Mesendoderm (in vitro differentiated cells): ENCODE measurements around the gene DNMBP.
"Not testable (repeated sequence)": the region's sequence is repeated elsewhere in the genome, so short reads cannot be mapped to it uniquely, and the experiment has no call there.

ENCODE experiments used
- DNase-seq: peaks from one replicate; pipeline ENCODE4 v3.0.0; 2013
- H2AK5ac ChIP-seq: 2 replicates; pipeline ENCODE4 v1.6.1; 2013; ENCODE audit warnings: low read length, inconsistent platforms
- H2BK120ac ChIP-seq: 2 replicates; pipeline ENCODE4 v1.6.1; 2013; ENCODE audit warnings: low read depth, mild to moderate bottlenecking, low read length, moderate library complexity, mixed read lengths
- H2BK15ac ChIP-seq: replicated peaks from 2 replicates; pipeline ENCODE4 v1.6.1; 2013; ENCODE audit warnings: low read depth, mild to moderate bottlenecking, moderate library complexity
- H2BK5ac ChIP-seq: 2 replicates; pipeline ENCODE4 v1.6.1; 2013; ENCODE audit warnings: low read length, inconsistent platforms
- H3K18ac ChIP-seq: 2 replicates; pipeline ENCODE4 v1.6.1; 2013; ENCODE audit warnings: mild to moderate bottlenecking, low read length, mixed read lengths
- H3K23ac ChIP-seq: one replicate; pipeline ENCODE4 v1.6.1; 2013; ENCODE audit warnings: low read length
- H3K27ac ChIP-seq: 2 replicates; pipeline ENCODE4 v1.5.1; 2013; ENCODE audit warnings: low read depth, mild to moderate bottlenecking, inconsistent platforms, low read length, moderate library complexity
- H3K27me3 ChIP-seq: 2 replicates; pipeline ENCODE4 v1.6.1; 2013; ENCODE audit warnings: low read length, control low read depth, mild to moderate bottlenecking, inconsistent platforms; ENCODE audit not compliant: insufficient read depth, poor library complexity
- H3K36me3 ChIP-seq: 2 replicates; pipeline ENCODE4 v1.6.1; 2013; ENCODE audit warnings: low read length, inconsistent platforms; ENCODE audit not compliant: control insufficient read depth, insufficient read depth
- H3K4ac ChIP-seq: one replicate; pipeline ENCODE4 v1.6.1; 2013; ENCODE audit warnings: low read depth, mild to moderate bottlenecking, low read length, moderate library complexity
- H3K4me1 ChIP-seq: 2 replicates; pipeline ENCODE4 v1.6.1; 2013; ENCODE audit warnings: low read depth, low read length, inconsistent platforms; ENCODE audit not compliant: control insufficient read depth
- H3K4me2 ChIP-seq: 2 replicates; pipeline ENCODE4 v1.6.1; 2013; ENCODE audit warnings: low read length
- H3K4me3 ChIP-seq: 2 replicates; pipeline ENCODE4 v1.5.1; 2013; ENCODE audit warnings: mild to moderate bottlenecking, low read length
- H3K56ac ChIP-seq: one replicate; pipeline ENCODE4 v1.6.1; 2013; ENCODE audit warnings: low read length
- H3K79me1 ChIP-seq: 2 replicates; pipeline ENCODE4 v1.6.1; 2013; ENCODE audit warnings: low read length, inconsistent platforms
- H3K79me2 ChIP-seq: 2 replicates; pipeline ENCODE4 v1.6.1; 2013; ENCODE audit warnings: mild to moderate bottlenecking, low read length; ENCODE audit not compliant: control insufficient read depth, insufficient read depth
- H3K9ac ChIP-seq: 2 replicates; pipeline ENCODE4 v1.6.1; 2013; ENCODE audit warnings: low read length, inconsistent platforms
- H4K5ac ChIP-seq: one replicate; pipeline ENCODE4 v1.6.1; 2013; ENCODE audit warnings: low read length
- H4K8ac ChIP-seq: one replicate; pipeline ENCODE4 v1.6.1; 2013; ENCODE audit warnings: low read depth, mild to moderate bottlenecking, control low read depth, low read length, moderate library complexity
- WGBS: extraction: QIAGEN DNeasy Blood & Tissue Kit; methylation state at CpG from one replicate; pipeline ENCODE4 v1.1.7; 2013; ENCODE audit warnings: low lambda C conversion rate, missing lambda C conversion rate; ENCODE audit not compliant: insufficient coverage; ENCODE audit errors: extremely low coverage; 5-methylcytosine and 5-hydroxymethylcytosine counted together

The DNMBP gene

DNA sequence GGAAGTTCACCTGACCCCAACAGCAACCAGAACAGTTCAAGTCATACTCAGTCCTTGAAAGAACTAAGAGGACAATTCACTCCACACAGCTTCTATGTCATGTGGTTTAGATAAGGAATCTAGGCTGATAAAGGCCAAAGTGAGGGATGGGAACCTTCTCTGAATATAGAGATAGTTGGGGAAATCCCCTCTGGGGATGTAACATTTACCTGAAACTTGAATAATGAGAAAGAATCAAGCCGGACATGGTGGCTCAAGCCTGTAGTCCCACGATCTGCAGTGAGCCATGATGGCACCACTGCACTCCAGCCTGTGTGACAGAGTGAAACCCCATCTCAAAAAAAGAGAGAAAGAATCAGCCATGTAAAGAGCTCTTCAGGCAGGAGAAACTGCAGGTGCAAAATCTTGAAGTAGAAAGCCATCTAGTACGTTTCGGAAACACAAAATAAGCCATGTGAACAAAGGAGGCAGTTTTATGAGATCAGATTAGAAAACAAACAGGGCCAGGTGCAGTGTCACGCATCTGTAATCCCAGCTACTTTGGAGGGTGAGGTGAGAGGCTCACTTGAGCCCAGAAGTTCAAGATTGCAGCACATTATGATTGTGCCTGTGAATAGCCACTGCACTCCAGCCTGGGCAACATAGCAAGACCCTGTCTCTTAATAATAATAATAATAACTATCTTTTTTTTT, 4.5 kb upstream of the DNMBP start:
- no peak overlapping the region for H2AK5ac ChIP-seq
- H3K27ac ChIP-seq = no peak overlapping the region
- peaks cover 2% of the 10 kb centered on the region for H3K79me2 ChIP-seq
- no peaks in the 10 kb centered on the region for H3K4me1 ChIP-seq
- no peak overlapping the region for H3K4ac ChIP-seq
- H2BK15ac ChIP-seq = no peak overlapping the region
- no peak overlapping the region for H3K56ac ChIP-seq
- no peak overlapping the region for H3K4me2 ChIP-seq
- no peak overlapping the region for H4K8ac ChIP-seq
- no peak overlapping the region for H3K9ac ChIP-seq
- DNase-seq = no peak
- H2BK5ac ChIP-seq = no peak overlapping the region
- peaks cover under 1% of the 10 kb centered on the region for H3K79me1 ChIP-seq
- H3K36me3 ChIP-seq = no peaks in the 10 kb centered on the region
- WGBS = no CpG with 5 or more reads among the region's 5 CpGs
- no peak overlapping the region for H2BK120ac ChIP-seq
- no peaks in the 10 kb centered on the region for H3K27me3 ChIP-seq
- H3K18ac ChIP-seq = no peak overlapping the region
- H3K23ac ChIP-seq = no peak overlapping the region
- no peak overlapping the region for H4K5ac ChIP-seq
- no peak overlapping the region for H3K4me3 ChIP-seq

GRCh38 chr10:100013621-100014020, 3.9 kb upstream of the DNMBP start:
- Histone ChIP-seq H3K79me2 (peaks cover 5% of the 10 kb centered on the region), H2BK5ac (no peak overlapping the region), H3K79me1 (peaks cover 4% of the 10 kb centered on the region), H4K8ac (no peak overlapping the region), H2BK15ac (no peak overlapping the region), H3K4me1 (no peaks in the 10 kb centered on the region), H3K9ac (no peak overlapping the region), H3K4me3 (no peak overlapping the region), H3K23ac (no peak overlapping the region), H3K27ac (no peak overlapping the region), H3K56ac (no peak overlapping the region), H3K4ac (no peak overlapping the region), H3K36me3 (no peaks in the 10 kb centered on the region), H3K4me2 (no peak overlapping the region), H3K27me3 (no peaks in the 10 kb centered on the region), H3K18ac (no peak overlapping the region), H2BK120ac (no peak overlapping the region), H2AK5ac (no peak overlapping the region), H4K5ac (no peak overlapping the region)
- DNase-seq = no peak
- no CpG with 5 or more reads among the region's 1 CpG for WGBS

DNA sequence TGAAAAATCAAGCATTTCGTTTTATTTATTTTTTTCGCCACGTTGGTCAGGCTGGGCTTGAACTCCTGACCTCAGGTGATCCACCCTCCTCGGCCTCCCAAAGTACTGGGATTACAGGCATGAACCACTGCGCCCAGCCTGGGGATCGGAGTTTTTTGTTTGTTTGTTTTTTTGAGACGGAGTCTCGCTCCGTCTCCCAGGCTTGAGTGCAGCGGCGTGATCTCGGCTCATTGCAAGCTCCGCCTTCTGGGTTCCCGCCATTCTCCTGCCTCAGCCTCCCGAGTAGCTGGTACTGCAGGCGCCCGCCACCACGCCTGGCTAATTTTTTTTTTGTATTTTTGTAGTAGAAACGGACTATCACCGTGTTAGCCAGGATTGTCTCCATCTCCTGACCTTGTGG, 2.2 kb upstream of the DNMBP start:
- no CpG with 5 or more reads among the region's 20 CpGs for WGBS
- not testable (repeated sequence) for H3K36me3 ChIP-seq

GRCh38 chr10:100009283-100009792, 409 bp downstream of the DNMBP start:
- peak overlapping the region; percentile 70 for H3K23ac ChIP-seq
- no CpG with 5 or more reads among the region's 45 CpGs for WGBS
- DNase-seq = peak; percentile 46
- H3K79me1 ChIP-seq = peaks cover 12% of the 10 kb centered on the region
- H2BK120ac ChIP-seq = peak overlapping the region; percentile 31
- no peak overlapping the region for H2AK5ac ChIP-seq
- peak overlapping the region; percentile 88 for H3K9ac ChIP-seq
- peak overlapping the region; percentile 81 for H3K4ac ChIP-seq
- H2BK15ac ChIP-seq = no peak overlapping the region
- H4K5ac ChIP-seq = no peak overlapping the region
- peak overlapping the region; percentile 80 for H3K4me3 ChIP-seq
- peaks cover 2% of the 10 kb centered on the region for H3K4me1 ChIP-seq
- H3K56ac ChIP-seq = peak overlapping the region; percentile 90
- peak overlapping the region; percentile 91 for H3K4me2 ChIP-seq
- H3K27me3 ChIP-seq = no peaks in the 10 kb centered on the region
- peak overlapping the region; percentile 72 for H3K18ac ChIP-seq
- peaks cover 20% of the 10 kb centered on the region for H3K79me2 ChIP-seq
- H4K8ac ChIP-seq = no peak overlapping the region
- H3K36me3 ChIP-seq = no peaks in the 10 kb centered on the region
- peak overlapping the region; percentile 64 for H2BK5ac ChIP-seq
- H3K27ac ChIP-seq = peak overlapping the region; percentile 45

More for the DNA sequence above, 2.2 kb upstream of the DNMBP start:
- not testable (repeated sequence) for DNase-seq, H3K4me1 ChIP-seq, H2BK120ac ChIP-seq, H3K79me2 ChIP-seq, H3K56ac ChIP-seq, H3K4me3 ChIP-seq, H3K18ac ChIP-seq, H2BK5ac ChIP-seq, H2BK15ac ChIP-seq, H4K8ac ChIP-seq, H3K4me2 ChIP-seq, H2AK5ac ChIP-seq, H4K5ac ChIP-seq, H3K4ac ChIP-seq, H3K9ac ChIP-seq, H3K79me1 ChIP-seq, H3K27me3 ChIP-seq, H3K27ac ChIP-seq, H3K23ac ChIP-seq

DNA sequence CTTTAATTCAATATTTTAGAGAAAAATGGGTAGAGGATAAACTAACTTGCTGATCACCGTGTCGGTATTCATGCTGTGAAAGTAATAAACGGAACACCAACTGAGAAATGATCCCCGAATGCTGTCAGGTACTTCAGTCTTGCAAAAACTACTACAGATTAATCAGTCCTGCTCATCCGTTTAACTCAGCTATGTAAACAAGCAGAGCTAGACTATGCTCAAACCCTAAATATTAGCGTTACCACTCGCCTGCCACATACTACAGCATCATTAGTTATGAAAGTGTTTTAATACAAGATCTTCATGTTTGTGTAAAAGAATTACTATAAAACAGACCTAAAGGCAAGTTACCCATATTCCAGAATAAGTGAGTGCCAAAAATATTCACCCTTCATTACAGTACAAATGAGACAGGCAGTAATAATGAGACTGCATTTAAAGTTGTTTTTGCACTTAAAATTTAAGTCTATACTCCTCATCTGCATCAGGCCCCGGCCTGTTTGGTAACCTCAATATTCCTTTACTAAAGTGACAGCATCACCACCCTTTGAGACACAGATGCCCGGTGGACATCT, 952 bp downstream of the DNMBP start:
- Histone ChIP-seq H2BK15ac (no peak overlapping the region), H3K36me3 (no peaks in the 10 kb centered on the region), H3K79me1 (peaks cover 12% of the 10 kb centered on the region), H3K4me2 (peak overlapping the region; percentile 91), H3K27ac (no peak overlapping the region), H2BK120ac (no peak overlapping the region), H3K9ac (peak overlapping the region; percentile 88), H3K18ac (peak overlapping the region; percentile 72), H3K27me3 (no peaks in the 10 kb centered on the region), H3K4me1 (peaks cover 2% of the 10 kb centered on the region), H3K4me3 (peak overlapping the region; percentile 80), H4K8ac (no peak overlapping the region), H3K79me2 (peaks cover 22% of the 10 kb centered on the region), H3K4ac (no peak overlapping the region), H3K23ac (no peak overlapping the region), H2AK5ac (no peak overlapping the region), H3K56ac (peak overlapping the region; percentile 90), H4K5ac (no peak overlapping the region), H2BK5ac (peak overlapping the region; percentile 64)
- WGBS = no CpG with 5 or more reads among the region's 9 CpGs
- DNase-seq = no peak
